ENCODE data around the gene WDR87.
"Not testable (repeated sequence)": the region's sequence is repeated elsewhere in the genome, so short reads cannot be mapped to it uniquely, and the experiment has no call there.

Gene WDR87

DNA sequence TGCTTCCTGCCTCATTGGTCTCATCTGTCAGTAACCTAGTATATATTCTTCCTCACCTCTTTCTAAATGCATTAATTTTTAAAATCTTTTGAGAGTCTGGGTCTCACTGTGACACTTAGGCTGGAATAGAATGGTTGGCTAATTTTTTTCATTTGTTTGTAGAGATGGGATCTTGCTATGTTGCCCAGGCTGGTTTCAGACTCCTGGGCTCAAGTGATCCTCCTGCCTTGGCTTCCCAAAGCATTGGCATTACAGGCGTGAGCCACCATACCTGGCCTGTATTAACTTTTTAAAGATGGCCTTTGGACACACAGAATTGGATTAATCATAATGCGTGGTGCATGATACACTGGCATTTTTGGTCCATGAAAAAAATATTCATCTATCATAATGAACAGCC is 30.5 kb upstream of the WDR87 start:
- Mint-ChIP-seq H3K27ac (no peak overlapping the region), H3K36me3 (ENCODE audit: low read depth) (peaks cover 3% of the 10 kb centered on the region), H3K27me3 (ENCODE audit: low read depth) (no peaks in the 10 kb centered on the region), H3K4me1 (ENCODE audit: low read depth) (no peaks in the 10 kb centered on the region), H3K4me3 (no peak overlapping the region), H3K9me3 (peaks cover 23% of the 10 kb centered on the region)

DNA sequence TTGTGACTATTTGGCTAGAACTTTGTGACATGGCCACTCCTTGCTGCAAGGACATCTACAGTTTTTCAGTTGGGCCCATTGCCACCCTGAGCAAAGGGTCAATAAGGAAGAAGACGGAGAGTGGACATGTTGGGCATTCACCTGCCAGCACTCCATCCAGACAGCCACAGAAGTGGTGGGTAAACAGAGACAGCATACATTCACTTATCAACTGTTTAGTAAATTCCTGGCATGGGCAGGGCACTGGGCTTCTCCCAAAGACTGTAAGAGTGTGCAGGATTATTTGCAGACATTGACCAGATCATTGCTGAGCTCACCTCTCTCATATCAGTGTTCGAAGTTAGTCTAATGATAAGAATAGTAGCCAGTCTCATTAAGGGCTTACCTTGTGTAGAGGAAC is 29.8 kb upstream of the WDR87 start:
- H3K4me1 Mint-ChIP-seq (ENCODE audit: low read depth), result no peaks in the 10 kb centered on the region

DNA sequence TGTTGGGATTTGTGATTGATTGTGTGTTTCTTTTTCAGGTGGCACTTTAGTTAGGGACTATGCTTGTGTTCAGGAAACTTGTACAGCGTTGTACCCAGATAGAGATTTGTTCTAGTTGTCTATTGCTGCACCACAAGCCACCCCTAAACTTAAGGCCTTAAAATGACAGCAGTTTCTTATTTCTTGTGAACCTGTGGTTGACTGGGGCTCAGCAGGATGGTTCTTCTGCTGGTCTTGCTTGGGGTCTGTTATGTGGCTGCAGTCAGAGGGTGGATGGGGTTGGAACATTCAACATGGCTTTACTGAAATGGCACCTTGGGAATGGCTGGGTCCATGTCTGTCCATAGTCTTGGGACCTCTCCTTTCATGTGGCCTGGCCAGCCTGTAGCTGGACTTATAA is 28.9 kb upstream of the WDR87 start:
- H3K27ac Mint-ChIP-seq, result no peak overlapping the region
- peaks cover 3% of the 10 kb centered on the region for H3K36me3 Mint-ChIP-seq (ENCODE audit: low read depth)
- no peaks in the 10 kb centered on the region for H3K4me1 Mint-ChIP-seq (ENCODE audit: low read depth)
- H3K9me3 Mint-ChIP-seq, result peaks cover 23% of the 10 kb centered on the region
- H3K27me3 Mint-ChIP-seq (ENCODE audit: low read depth), result no peaks in the 10 kb centered on the region
- no peak overlapping the region for H3K4me3 Mint-ChIP-seq

More for the DNA sequence above, 29.8 kb upstream of the WDR87 start:
- Mint-ChIP-seq H3K9me3 (peaks cover 23% of the 10 kb centered on the region), H3K27ac (no peak overlapping the region), H3K4me3 (no peak overlapping the region), H3K36me3 (ENCODE audit: low read depth) (peaks cover 3% of the 10 kb centered on the region), H3K27me3 (ENCODE audit: low read depth) (no peaks in the 10 kb centered on the region)

DNA sequence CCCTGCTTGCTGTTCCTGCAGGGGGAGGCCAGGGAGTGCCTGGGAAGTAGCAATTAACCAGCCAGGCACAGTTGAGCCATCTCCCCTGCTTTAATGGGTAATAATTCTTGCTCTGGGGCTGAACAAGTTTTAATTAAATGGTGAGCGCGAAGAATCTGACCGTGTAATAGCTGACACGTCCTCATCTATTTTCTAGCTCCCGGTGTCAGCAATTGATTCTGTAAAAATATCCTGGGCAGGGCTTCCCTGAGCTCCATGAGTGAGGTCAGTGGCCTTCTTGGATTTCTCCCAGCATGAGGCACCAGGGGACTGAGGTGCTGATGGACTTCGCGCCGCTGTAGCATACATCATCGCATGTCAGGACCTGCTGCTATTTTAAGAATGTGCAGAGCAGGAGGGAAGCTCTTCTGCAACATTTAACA is 27.6 kb upstream of the WDR87 start:
- Mint-ChIP-seq H3K4me1 (ENCODE audit: low read depth) (no peaks in the 10 kb centered on the region), H3K36me3 (ENCODE audit: low read depth) (peaks cover 2% of the 10 kb centered on the region), H3K9me3 (peaks cover 22% of the 10 kb centered on the region), H3K27me3 (ENCODE audit: low read depth) (no peaks in the 10 kb centered on the region), H3K27ac (no peak overlapping the region), H3K4me3 (no peak overlapping the region)

DNA sequence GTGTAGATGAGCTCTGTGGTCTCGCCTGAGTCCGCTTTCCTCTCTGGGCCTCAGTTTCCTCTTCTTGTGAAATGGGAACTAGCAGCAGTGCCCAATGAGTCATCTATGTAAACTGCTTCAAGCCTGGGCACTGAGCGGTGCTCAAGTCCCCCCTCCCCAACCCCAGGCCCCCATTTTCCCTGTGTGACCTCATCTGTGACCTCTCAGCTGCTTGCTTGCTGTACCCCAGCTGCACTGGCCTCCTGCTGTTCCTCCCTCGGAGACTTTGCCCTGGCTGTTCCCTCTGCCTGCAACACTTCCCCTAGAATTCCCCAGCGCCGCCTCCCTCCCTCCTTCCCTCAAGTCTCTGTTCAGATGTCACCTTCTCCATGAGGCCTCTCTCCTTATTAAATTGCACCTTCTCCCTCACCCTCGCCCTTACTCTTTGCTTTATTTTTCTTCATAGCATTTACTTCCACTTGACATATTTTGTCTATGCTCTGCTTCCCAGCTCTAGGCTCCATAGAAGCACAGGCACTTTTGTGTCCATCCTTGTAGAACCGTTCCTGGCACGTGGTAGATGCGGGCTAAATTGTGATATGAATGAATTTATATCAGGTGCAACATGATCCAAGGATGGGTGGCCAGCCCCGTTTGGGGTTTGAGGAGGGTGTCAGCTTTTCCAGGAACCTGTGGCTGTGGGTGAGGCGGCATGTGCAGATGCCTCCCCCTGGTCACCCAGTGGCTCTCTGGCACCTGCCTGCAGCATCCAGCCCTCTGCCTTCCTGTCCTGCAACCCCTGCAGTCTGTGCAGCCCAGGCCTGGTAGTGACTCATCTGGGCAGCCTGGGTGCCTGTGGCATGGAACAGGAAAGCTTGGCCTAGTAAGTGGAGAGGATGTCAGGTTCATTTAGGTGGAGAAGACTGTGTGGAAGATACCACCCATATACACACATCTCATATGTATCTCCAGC is 26.9 kb upstream of the WDR87 start:
- Mint-ChIP-seq H3K4me3 (no peak overlapping the region), H3K36me3 (ENCODE audit: low read depth) (peaks cover 2% of the 10 kb centered on the region), H3K4me1 (ENCODE audit: low read depth) (no peaks in the 10 kb centered on the region), H3K27ac (no peak overlapping the region), H3K27me3 (ENCODE audit: low read depth) (no peaks in the 10 kb centered on the region), H3K9me3 (peaks cover 20% of the 10 kb centered on the region)

DNA sequence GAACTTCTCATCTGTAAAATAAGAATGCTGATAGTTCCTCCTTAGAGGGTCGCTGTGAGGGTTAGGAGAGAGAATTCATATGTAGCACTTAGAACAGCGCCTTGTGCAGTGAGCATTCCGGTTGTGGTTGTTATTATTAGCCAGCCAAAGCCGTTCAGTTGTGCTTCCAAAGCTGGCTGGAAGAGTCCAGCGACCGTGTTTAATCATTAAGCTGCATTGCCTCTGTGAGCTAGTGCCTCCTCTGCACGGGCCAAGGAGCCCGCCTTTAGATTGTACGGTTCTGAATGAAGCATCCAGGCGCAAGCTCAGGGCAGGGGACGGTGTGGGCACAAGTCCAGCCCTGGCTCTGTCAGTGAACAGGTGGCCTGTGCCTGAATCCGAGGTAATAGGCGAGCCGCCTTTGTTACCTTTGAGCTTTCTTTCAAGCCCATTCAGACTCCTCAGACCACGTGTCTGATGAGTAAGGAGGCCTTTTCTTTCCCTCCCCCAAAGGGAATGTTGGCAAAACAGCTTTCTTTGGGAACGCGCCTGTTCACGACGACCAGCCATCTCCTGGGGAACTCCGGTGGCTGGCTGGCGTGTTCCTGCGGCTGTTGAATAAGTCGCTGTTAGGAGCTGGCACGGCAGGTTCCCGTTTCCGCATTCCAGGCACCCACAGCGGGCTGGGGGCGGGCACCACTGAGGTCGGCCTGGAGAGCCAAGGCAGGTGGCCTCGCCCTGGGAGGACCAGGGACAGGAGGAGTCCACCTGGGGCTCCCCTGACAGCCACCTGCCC is 25.7 kb upstream of the WDR87 start:
- H3K27me3 Mint-ChIP-seq (ENCODE audit: low read depth), result no peaks in the 10 kb centered on the region
- H3K36me3 Mint-ChIP-seq (ENCODE audit: low read depth), result peaks cover 2% of the 10 kb centered on the region
- no peaks in the 10 kb centered on the region for H3K4me1 Mint-ChIP-seq (ENCODE audit: low read depth)
- no peak overlapping the region for H3K4me3 Mint-ChIP-seq
- no peak overlapping the region for H3K27ac Mint-ChIP-seq
- H3K9me3 Mint-ChIP-seq, result peaks cover 20% of the 10 kb centered on the region

DNA sequence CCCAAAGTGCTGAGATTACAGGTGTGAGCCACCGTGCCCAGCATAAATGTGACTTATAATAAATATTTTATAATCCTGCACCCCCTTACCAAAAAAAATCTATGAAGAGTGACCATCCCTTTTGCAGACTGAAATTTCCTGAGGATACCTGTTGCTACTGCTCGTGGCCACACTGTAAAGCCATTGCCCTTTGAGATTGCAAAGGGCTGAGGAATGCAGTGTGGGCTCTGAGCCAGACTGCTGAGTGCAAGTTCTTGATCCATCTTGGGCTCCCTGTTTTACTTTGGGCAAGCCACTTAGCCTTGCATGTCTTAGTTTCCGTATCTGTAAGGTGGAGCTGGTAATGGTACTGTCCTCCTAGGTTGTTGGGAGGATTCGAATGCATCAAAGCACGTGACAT is 24.0 kb upstream of the WDR87 start:
- Mint-ChIP-seq H3K27ac (no peak overlapping the region), H3K9me3 (peaks cover 9% of the 10 kb centered on the region), H3K4me3 (no peak overlapping the region), H3K36me3 (ENCODE audit: low read depth) (peaks cover 2% of the 10 kb centered on the region), H3K27me3 (ENCODE audit: low read depth) (no peaks in the 10 kb centered on the region), H3K4me1 (ENCODE audit: low read depth) (no peaks in the 10 kb centered on the region)

DNA sequence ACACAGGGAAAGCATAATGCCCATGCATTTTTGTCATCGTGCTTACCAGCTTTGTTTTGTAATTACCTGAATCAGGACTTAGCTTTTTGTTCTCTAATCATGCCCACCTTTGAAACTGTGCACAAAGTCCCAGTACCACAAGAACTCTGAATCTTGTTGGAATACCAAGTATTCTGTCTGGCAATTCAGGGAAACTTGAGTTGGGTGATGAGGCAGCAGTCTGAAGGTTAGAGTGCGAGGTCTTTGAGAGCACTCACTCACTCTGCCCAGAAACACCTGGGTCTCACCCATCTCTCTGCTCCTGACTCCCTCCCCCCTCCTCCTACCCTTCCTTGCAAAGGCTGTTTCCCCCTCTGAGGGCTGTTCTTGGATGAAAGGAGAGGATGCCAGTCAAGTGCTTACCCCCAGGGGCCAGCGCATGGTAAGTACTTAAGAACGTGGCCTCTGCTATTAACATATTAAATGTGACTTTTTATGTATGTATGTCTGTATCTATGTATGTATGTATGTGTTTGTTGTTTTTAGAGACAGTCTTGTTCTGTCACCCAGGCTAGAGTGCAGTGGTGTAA is 23.0 kb upstream of the WDR87 start:
- Mint-ChIP-seq H3K36me3 (ENCODE audit: low read depth) (peaks cover 5% of the 10 kb centered on the region), H3K9me3 (no peaks in the 10 kb centered on the region), H3K27ac (no peak overlapping the region)

DNA sequence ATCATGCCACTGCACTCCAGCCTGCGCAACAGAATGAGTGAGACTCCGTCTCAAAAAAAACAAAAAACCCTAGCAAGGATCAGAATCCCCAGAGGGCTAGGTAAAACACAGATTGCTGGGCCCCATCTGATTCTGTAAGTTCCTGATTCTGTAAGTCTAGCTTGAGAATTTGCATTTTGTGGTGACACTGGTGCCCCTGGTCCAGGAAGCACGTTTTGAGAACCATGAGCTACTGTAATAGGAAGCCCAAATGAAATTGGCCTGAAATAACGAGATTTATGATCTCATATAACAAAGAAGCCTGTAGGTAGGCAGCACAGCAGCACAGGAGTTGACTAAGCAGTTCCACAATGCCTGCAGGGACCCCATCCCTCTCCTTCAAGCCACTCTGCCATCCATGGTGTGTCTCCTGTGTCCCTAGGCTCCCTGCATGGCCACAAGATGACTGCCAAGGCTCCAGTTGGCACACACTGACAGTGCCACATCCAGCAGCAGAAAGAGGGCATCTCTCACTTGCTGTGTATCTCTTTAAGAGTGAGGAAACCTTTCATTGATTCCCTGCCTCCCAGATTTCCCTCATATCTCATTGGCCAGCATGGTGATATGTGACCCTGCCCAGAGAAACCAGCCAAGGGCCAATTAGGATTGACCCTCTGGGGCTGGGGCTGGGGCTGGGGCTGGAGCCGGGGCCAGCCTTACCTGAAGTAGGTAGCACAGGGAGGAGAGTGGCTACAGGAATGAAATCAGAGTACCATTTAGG is 22.3 kb upstream of the WDR87 start:
- Mint-ChIP-seq H3K4me1 (ENCODE audit: low read depth) (no peaks in the 10 kb centered on the region), H3K4me3 (no peak overlapping the region), H3K27me3 (ENCODE audit: low read depth) (no peaks in the 10 kb centered on the region), H3K36me3 (ENCODE audit: low read depth) (peaks cover 5% of the 10 kb centered on the region), H3K27ac (no peak overlapping the region), H3K9me3 (no peaks in the 10 kb centered on the region)

More for the DNA sequence above, 23.0 kb upstream of the WDR87 start:
- no peaks in the 10 kb centered on the region for H3K4me1 Mint-ChIP-seq (ENCODE audit: low read depth)
- H3K4me3 Mint-ChIP-seq, result no peak overlapping the region
- no peaks in the 10 kb centered on the region for H3K27me3 Mint-ChIP-seq (ENCODE audit: low read depth)

GRCh38 chr19:37926711-37927110 is 20.3 kb upstream of the WDR87 start:
- no peaks in the 10 kb centered on the region for H3K9me3 Mint-ChIP-seq
- no peak overlapping the region for H3K27ac Mint-ChIP-seq
- no peaks in the 10 kb centered on the region for H3K4me1 Mint-ChIP-seq (ENCODE audit: low read depth)
- H3K4me3 Mint-ChIP-seq, result no peak overlapping the region
- H3K36me3 Mint-ChIP-seq (ENCODE audit: low read depth), result peaks cover 4% of the 10 kb centered on the region
- no peaks in the 10 kb centered on the region for H3K27me3 Mint-ChIP-seq (ENCODE audit: low read depth)

DNA sequence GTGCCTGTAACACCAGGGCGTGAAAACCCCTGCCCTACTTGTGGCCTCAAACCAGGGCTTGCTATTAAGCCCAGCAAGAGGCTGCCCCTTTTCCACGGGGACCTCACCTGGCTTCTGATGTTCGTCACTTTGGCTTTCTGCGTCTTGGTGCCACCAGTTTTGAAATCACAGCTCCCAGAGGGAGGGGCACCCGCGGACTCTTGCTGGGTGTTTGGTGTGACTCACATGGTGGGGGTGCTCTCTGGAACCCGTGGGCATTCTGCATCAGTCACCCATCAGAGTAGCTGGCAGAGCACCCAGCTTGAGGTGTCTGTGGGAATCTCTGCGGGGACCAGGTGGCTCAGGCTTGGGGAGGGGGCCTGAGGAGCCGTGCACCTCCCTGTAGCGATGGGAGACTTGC is 19.9 kb upstream of the WDR87 start:
- Mint-ChIP-seq H3K4me3 (no peak overlapping the region), H3K27ac (no peak overlapping the region), H3K4me1 (ENCODE audit: low read depth) (no peaks in the 10 kb centered on the region), H3K36me3 (ENCODE audit: low read depth) (peaks cover 4% of the 10 kb centered on the region), H3K27me3 (ENCODE audit: low read depth) (no peaks in the 10 kb centered on the region), H3K9me3 (no peaks in the 10 kb centered on the region)

- H3K9me3 Mint-ChIP-seq, result no peaks in the 10 kb centered on the region
- H3K36me3 Mint-ChIP-seq (ENCODE audit: low read depth), result peaks cover 4% of the 10 kb centered on the region
- H3K4me1 Mint-ChIP-seq (ENCODE audit: low read depth), result no peaks in the 10 kb centered on the region
- H3K27ac Mint-ChIP-seq, result no peak overlapping the region
- H3K4me3 Mint-ChIP-seq, result no peak overlapping the region
- no peaks in the 10 kb centered on the region for H3K27me3 Mint-ChIP-seq (ENCODE audit: low read depth)
Observed at GRCh38 chr19:37925212-37925611, 18.8 kb upstream of the WDR87 start.

GRCh38 chr19:37924573-37924972 is 18.2 kb upstream of the WDR87 start:
- H3K9me3 Mint-ChIP-seq; H3K4me1 Mint-ChIP-seq (ENCODE audit: low read depth); H3K27ac Mint-ChIP-seq; H3K4me3 Mint-ChIP-seq; H3K36me3 Mint-ChIP-seq (ENCODE audit: low read depth); H3K27me3 Mint-ChIP-seq (ENCODE audit: low read depth): not testable (repeated sequence)
